NCI-H1105 (cell line): ENCODE data around the gene PTX4.
"Not testable (repeated sequence)": the region's sequence is repeated elsewhere in the genome, so short reads cannot be mapped to it uniquely, and the experiment has no call there.

Source experiments
- DNase-seq: peaks from one replicate; lab custom pipeline; 2025; lab: John Stamatoyannopoulos, UW

PTX4 gene

DNA sequence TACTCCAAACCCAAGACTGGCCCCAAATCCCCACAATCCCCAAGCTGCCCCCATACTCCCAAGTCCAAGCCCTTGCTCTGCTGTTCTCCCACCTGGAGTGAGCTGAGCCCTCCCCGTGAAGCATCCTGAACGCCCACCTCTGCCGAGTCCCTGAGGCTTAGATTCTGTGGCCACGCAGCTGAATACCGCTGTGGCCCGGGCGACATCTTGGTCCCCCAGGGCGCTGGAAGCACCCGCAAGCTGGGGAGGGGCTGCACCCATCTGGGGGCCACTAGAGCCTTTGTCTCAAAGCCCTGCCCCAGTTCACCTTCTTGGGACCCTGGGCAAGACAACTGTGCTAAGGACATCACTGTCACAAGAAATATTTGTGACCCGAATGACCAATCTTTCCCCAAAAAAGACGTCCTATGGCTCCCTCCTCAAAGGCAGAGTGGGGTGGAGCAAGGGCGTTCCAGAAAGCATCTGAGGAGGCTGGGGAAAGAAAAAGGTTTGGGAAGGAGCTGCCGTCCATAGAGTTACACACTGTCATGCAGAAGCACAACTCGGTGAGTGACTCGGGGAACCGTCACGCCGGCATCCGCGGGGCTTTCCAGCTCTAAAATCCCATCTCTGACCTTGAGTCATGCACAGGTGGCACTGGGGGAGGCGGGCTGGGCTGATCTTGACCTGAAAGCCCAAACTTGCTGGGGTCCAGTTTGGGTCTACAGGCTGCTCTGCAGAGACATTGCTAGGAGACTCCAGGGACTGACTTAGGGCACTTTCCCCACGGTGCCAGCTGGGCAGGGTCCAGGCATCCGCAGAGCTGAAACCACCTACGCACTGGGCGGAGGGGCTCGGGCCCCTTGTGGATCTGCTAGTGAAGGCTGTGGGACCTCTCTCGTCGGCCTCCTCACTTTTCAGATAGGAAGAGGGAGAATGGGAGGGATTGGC lies 6.6 kb downstream of the PTX4 start:
- no peak for DNase-seq

DNA sequence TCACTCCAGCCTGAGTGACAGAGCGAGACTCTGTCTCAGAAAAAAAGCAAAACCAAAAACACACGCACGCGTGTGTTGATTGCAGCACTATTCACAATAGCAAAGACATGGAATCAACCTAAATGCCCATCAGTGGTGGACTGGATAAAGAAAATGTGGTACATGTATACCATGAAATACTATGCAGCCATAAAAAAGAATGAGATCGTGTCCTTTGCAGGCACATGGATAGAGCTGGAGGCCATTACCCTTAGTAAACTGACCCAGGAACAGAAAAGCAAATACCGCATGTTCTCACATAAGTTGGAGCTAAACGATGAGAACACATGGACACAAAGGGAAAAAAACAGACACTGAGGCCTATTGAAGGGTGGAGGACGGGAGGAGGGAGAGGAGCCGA lies 9.8 kb downstream of the PTX4 start:
- not testable (repeated sequence) for DNase-seq

DNA sequence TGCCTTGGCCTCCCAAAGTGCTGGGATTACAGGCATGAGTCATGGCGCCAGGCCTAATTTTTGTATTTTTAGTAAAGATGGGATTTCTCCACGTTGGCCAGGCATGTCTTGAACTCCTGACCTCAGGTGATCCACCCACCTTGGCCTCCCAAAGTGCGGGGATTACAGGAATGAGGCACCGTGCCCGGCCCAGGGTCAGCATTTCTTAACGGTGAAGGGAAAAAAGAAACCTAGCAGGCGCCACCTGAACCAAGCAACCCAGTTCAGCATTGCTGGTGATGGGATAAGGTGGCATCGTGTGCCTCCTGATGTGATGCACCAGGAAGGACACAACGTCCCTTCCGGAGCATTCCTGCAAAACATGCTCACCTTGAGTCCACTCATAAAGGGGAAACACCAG lies 11.7 kb downstream of the PTX4 start:
- no peak for DNase-seq

DNA sequence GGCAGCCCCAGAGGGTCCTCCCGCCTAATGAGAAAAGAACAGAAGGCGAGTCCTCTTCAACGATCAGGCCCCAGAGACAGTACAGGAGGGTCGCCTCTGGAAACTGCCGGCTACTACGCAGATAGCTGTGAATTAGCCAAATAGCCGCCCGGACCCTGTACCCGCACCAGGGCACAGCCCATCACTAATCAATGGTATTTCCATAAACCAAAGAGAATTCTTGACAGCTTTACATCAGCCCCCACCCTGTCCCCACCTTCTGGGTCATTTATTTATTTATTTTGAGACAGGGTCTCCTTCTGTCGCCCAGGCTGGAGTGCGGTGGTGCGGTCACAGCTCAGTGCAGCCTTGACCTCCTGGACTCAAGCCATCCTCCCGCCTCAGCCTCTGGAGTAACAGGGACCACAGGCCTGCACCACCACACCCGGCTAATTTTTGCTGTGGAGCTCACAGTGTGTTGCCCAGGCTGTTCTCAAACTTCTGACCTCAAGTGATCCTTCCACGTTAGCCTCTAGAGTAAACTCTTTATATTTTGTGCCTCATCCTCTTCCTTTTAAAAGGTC lies 13.1 kb downstream of the PTX4 start:
- DNase-seq: no peak

DNA sequence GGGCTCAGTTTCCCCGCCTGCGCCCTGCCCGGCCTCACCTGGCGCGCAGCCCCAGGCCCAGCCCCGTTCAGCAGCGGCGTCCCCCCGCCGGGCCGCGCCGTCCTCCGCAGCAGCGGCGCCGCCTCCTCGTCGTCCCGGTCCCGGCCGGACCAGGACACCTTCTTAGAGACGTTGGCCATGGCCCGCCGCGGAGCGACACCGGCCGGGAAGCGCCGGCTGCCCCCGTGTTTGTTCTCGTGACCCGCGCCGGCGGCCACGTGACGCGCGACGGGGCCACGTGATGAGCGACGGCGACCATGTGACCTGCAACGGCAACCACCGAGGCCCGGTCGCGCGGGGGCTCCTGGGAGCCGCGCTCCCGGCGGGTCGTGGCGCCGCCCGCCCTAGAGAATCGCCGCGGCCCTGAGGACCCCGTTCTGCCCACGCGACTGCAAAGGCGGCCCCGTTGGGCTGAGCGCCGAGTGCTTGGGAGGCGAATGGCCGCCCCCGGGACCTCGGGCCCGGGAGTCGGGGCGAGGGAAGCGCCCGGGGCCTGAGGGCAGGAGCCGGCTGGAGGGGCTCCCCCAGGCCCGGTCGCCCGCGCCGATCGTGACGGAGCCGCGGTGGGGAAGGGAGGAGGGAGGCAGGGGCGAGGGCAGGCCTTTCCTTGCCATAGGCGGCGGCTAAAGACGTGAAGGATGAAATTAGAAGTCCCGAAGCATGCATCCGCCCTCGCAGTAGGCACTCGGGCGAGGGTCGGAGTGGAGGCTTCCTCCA lies 13.8 kb downstream of the PTX4 start, which contains the start of gene CLCN7:
TSS of gene CLCN7 (minus strand) at position 233 of the 756 bp plus-strand sequence. CDS start at position 179, 54 bp downstream.
- DNase-seq: peak; percentile 40

DNA sequence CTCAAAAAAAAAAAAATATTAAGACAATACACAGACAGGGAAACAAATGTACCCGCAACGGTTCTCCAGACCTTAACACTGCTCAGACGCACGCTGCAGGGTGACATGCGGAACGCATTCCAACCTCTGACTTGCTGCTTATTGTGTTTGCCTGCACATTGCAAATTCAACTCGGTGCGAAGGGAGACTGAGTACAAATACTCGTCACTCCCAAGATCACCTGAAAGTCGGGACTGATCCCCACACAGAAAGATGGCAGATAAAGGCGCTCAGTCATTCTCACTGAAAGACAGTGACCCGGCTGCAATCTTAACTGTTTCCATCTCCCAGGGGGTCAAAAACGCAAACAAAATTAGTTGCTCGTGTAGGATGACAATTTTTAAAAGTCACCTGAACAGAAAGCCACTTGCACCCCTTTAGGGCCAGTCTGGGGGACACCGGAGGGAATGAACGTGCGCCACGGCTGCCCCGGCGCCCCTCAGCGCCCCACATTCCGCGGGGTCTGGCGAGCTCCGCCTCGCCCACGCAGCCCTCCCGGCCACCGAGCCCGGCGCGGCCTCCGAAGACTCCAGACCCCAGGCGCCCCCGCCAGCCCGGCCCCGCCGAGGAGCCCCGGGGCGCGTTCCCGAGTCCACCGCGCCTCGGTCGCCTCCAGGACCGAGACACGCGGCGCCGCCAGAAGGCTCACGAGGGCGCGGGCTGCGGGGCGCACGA lies 14.5 kb downstream of the PTX4 start:
- DNase-seq: no peak

DNA sequence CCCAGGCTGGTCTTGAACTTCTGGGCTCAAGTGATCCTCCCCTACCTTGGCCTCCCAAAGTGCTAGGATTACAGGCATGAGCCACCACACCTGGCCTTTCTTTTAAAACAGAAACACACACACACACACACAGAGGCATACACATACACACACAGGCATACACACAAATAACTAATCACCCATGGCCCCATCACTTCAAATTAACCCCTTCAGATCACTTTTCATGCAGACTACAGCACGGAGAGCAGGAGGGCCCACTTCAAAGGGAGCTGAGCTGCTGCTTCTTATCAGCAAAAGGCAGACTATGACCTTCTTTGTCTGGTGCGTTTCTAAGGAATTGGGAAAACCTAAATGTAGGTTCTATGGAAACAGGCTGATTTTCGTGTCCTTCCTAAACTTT lies 15.8 kb downstream of the PTX4 start:
- no peak for DNase-seq

DNA sequence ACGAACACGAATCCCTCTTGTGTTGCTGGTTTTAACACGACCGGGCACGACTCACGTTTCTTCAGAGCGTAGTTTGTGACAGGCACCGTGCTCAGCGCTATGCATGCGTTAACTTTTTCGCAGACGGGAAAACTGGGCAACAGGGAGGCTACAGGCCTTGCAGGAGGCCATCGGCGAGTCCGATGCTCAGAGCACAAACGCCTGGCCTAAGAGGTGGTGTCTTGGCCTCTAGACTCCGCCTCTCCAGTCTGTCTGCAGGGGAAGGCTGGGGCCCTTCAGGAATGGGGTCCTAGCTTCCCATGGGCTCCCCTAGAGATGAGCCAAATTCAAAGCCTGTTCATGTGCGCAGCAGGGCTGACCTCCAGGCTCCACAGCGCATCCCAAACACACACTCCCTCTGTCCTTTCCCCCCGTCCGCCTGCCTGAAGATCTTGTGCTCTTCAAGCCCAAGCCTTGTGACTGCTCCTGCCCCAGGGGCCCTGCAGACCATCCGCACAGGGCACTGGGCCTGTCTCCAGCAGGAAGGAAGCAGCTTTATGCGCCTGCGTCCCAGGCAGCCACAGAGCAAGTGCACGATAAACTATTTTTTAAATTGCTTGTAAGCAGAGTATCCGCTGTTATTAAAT lies 17.1 kb downstream of the PTX4 start:
- DNase-seq: no peak

DNA sequence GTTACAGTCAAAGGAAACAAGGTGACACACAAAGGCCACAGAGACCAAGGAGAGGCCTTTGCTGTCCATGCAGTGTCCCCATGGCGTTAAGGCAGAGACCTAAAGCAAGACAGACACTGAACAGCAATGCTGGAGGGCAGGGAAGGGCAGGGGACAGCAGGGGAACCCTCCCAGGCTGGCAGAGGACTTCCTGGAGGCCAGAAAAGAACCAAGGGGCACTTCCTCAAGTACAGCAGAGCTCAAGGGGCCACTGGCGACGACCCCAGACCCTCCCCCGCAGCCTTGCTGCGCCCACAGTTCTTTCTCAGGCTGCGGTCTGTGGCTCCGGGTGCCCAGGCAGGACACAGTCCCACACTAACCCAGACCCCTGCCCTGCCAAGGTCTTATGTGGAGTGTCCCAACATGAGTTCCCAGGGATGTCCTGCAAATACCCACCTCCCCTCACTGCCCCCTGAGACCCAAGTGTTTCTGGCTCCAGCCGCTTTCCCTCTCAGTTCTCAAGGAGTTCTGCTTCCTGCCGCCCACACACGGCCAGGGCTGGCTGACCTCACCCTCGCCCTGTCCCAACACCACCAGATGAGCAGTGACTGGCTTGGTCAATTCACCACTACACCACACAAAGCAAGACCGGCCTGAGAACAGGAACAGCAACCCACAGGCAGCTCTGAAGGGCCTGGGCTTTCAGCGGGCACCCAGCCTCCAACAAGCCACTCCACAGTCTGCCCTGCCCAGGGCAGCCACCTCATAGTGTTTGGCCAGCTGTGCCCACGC lies 18.1 kb downstream of the PTX4 start:
- no peak for DNase-seq

DNA sequence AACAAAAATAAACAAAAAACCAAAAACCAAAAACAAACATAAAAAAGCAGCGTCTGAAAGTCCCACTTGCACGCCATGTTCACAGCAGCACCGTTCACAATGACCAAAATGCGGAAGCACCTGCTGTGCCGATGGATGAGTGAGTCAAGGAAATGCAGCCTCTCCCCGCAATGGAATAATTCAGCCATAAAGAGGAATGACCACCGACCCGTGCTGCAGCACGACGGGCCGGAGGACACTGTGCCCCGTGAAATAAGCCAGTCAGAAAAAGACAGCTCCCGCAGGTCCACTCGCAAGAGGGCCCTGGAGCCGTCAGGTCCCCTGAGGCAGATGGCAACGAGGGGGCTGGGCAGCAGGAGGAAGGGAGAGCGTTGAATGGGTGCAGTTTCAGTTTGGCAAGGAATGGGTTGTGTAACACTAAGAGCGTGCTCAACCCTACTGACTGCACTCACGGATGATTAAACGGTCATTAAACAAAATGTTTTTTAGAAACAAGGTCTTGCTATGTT lies 19.0 kb downstream of the PTX4 start:
- DNase-seq: no peak

DNA sequence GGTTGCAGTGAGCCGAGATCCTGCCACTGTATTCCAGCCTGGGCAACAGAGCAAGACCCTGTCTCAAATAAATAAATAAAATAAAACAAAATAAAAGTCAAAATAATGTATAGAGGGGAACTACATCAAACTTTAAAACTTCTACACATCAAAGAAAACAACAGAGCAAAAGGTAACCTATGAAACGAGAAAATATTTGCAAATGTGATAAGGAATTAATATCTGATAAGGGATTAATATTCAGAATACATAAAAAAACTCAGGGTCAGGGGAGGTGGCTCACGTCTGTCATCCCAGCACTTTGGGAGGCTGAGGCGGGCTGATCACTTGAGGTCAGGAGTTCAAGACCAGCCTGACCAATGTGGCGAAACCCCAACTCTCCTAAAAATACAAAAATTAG lies 19.6 kb downstream of the PTX4 start:
- not testable (repeated sequence) for DNase-seq

DNA sequence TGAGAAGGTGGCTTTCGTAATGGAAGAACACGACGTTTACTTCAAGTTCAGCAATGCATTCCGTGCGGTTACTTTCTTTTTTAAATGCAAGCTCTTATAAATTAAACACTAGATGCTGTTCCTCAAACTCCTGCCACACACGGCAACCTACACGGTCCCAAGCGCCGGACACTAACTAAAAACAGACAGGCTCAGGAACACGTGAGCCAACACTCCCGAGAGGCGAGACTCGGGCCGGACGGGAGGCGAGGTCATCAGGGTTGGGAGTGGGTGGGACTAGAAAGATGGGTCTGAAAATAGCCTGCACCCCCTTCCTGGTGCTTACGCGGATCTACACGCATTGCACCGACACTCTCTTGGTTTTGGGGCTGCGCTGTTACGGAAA lies 20.3 kb downstream of the PTX4 start:
- DNase-seq: no peak

DNA sequence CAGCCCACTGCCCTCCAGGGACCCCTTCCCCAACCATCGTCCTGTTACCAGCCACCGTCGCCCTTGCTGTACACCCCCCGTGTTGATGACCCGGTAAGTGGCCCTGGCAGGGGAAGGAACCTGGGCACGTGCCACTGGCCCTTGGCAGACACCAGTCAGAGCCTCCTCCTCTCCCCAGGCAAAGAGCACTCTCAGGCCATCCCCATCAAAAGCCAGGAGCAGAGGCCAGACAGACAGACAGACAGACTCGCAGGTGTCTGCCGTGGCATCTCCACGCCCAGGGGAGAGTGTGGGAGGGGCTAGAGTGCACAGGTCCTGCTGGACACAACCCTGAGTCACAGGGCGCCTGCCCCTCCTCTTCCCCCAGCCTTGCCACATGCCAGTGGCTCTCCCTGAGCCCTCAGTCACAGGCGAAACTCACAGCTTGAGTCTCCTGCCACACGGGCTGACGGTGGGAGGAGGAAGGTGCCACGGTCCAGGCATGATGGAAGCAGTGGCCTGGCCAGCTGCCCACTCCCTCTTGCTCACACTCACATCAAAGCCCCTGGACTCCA lies 21.7 kb downstream of the PTX4 start:
- DNase-seq: no peak

DNA sequence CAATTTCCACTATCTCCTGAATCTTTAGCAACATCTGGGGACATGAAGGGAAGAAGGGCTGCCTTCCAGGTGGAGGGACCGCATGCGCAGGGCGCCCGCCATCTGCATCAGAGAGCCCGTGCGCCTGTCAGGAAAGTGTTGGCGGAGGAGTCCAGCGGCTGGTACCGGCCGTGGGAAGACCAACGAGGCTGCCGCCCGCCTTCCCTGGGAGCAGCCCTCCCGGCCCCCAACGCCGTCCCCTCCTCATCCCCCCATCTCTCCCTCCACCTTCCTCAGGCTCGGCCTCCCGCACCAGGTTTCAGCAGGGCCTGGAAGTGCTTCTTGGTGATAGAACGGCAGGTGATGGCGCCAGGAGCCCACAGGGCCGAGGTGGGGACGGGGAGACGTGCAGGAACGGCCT lies 22.7 kb downstream of the PTX4 start:
- DNase-seq: no peak

DNA sequence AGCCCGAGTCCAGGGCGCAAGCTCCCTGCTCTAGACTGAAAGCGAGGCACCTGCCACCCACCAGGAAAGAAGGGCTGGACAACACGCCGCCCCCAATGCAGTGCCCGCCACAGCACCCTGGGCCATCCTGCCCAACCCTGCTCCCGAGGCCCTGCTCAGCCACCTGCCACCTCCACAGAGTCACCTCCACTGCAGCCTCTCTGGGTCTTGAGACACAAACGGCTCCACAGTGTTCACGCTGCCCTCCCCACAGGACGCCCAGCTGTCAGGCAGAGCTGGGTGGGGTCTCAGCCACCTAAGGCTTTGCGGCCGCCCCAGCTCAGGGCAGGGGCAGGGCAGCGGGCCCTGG lies 23.2 kb downstream of the PTX4 start:
- DNase-seq: no peak

DNA sequence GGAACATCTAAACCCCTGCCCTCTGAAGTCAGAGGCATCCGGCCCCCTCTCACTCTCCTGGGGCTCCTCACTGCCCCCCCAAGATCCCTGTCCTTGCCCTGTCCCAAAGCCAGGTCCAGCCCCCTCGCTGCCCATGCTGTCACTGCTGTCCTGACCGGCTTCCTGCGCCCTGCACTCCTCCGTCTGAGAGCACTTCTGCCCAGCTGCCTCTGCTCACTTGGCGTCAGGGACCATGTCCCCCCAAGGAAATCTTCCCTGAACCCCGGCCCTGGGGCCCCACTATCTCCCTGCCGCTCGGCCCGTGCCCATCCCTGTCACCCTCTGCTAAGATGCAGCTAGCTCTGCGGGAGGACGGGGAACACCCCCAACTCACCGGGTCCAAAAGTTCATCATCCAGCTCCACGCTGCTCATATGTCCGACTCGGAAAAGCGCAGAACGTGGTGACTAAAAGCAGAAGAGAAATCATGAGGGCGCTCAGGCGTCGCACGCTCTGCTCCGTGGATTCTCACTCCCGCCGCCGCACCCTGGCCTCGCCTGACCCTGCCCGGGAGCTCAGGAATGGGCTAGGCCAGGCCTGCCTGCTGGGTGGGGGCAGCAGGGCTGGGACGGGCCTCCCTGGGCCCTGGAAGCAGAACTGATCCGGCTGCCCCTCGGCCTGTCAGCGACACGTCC lies 23.7 kb downstream of the PTX4 start:
- no peak for DNase-seq

DNA sequence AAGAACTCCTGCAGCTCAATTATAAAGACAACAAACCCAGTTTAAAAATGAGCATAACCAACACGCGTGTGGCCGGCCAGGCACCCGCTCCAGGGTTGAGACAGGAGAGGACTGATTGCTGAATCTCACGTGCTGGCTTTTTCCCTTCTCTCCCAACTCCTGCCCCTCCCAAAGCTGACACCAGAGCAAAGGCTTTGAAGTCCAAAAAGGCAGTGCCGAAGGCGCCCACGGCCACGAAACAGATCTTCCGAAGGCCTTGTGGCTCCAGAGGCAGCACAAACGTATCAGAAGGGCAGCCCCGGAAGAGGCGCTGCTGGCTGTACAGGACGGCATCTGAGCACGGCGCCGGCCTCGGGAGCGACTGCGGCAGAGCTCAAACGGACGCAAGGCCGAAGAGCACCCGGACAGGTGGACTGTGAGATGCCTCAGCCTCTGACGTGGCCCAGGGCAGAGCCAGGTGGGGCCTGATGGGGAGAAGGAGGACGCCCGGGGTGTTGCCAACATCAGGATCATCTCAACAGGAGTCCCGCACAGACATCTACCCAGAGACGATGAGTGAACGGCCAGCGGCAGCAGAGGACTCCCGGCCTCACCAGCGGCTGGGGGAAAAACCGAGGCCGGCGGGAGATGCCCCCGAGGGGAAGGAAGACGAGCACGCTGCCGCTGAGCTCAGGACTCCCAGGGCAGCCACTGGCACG lies 24.4 kb downstream of the PTX4 start:
- DNase-seq: no peak

DNA sequence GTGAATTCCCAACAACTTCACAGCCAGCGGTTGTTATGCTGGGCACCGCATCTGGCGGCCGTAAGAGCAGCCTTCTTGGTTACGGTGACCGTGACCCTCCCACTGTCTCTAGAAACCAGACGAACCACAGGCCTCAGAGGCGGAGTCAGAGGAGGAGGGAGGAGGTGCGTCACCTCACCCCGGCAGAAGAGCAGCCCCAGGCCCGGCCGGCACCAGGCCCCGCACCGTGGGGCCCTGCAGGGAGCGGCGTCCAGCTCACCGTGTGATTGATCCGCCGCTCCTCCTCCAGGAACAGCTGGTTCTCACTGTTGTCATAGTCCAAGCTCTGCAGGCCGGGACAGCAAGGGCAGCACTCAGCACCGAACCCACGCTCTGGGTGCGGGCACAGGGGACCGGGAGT lies 27.6 kb downstream of the PTX4 start:
- DNase-seq: no peak

DNA sequence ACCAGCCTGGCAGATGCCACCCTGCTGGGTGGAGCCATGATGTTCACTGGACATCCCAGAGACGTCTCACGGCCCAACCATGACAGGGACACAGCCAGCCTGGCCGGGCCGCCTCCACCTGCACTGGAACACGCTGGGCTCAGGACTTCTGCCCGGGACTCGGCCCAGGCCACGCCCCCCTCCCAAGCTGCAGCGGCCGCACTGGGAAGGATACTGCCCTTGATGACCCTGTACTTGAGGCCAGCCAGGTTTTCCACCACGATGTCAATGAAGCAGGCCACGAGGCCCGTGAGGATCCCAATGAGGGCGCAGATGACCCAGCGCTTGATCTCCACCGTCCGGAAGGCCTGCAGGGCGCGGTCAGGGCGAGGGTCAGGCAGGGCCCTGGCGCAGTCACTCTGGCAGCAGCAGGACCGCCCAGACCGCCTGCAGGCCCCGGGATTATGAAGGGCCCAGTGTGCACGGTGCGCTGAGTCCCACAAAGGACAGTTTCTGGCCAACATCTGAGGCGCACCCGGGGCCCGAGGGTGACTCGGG lies 28.1 kb downstream of the PTX4 start:
- no peak for DNase-seq
